Hepatocyte (in vitro differentiated cells): Measurements from ENCODE around the gene CLIC3. TPM values are rescaled to one million over a fixed set of nuclear protein-coding genes. Genes with fewer than 3 reads are reported as not detected.

Experiments
- DNase-seq: peaks from one replicate; pipeline ENCODE4 v3.0.0-alpha.2; 2016; ENCODE audit warnings: low spot score
- H2AFZ ChIP-seq: fragments of 200-600 bp; sonication (generic); 2 replicates; pipeline ENCODE4 v1.6.0; 2016; ENCODE audit warnings: antibody characterized with exemption, mild to moderate bottlenecking
- H3K27ac ChIP-seq: fragments of 200-600 bp; sonication (generic); 2 replicates; pipeline ENCODE4 v1.5.1; 2016; ENCODE audit warnings: mild to moderate bottlenecking
- H3K27me3 ChIP-seq: fragments of 200-600 bp; sonication (generic); 2 replicates; pipeline ENCODE4 v1.6.1; 2016
- H3K36me3 ChIP-seq: fragments of 200-600 bp; sonication (generic); replicated peaks from 2 replicates; pipeline ENCODE4 v1.5.1; 2016; ENCODE audit warnings: low read depth; ENCODE audit not compliant: insufficient read depth
- H3K4me1 ChIP-seq: fragments of 200-600 bp; sonication (generic); 2 replicates; pipeline ENCODE4 v1.5.1; 2016; ENCODE audit warnings: mild to moderate bottlenecking, moderate library complexity; ENCODE audit not compliant: insufficient read depth
- H3K4me2 ChIP-seq: fragments of 200-600 bp; sonication (generic); 2 replicates; pipeline ENCODE4 v1.6.0; 2016
- H3K4me3 ChIP-seq: fragments of 200-600 bp; sonication (generic); 2 replicates; pipeline ENCODE4 v1.5.1; 2016; ENCODE audit warnings: mild to moderate bottlenecking
- H3K79me2 ChIP-seq: fragments of 200-600 bp; sonication (generic); 2 replicates; pipeline ENCODE4 v1.6.0; 2017; ENCODE audit warnings: mild to moderate bottlenecking
- H3K9me2 ChIP-seq: fragments of 200-600 bp; sonication (generic); replicated peaks from 2 replicates; pipeline ENCODE4 v1.6.0; 2017; ENCODE audit warnings: mild to moderate bottlenecking; ENCODE audit not compliant: insufficient read depth
- H3K9me3 ChIP-seq: fragments of 200-600 bp; sonication (generic); 2 replicates; pipeline ENCODE4 v1.5.1; 2016; ENCODE audit warnings: low read depth, mild to moderate bottlenecking
- H4K20me1 ChIP-seq: fragments of 200-600 bp; sonication (generic); 2 replicates; pipeline ENCODE4 v1.6.0; 2016; ENCODE audit warnings: mild to moderate bottlenecking; ENCODE audit not compliant: insufficient read depth, poor library complexity, severe bottlenecking
- CTCF ChIP-seq: fragments of 200-600 bp; sonication (generic); IDR thresholded peaks from 2 replicates; pipeline ENCODE4 v1.5.1; 2016; ENCODE audit warnings: antibody characterized with exemption, mild to moderate bottlenecking; ENCODE audit not compliant: poor library complexity
- EZH2 ChIP-seq: fragments of 200-600 bp; sonication (generic); IDR thresholded peaks from 2 replicates; pipeline ENCODE4 v1.6.1; 2016; ENCODE audit warnings: antibody characterized with exemption, mild to moderate bottlenecking, borderline replicate concordance
- EZH2phosphoT487 ChIP-seq: fragments of 200-600 bp; sonication (generic); IDR thresholded peaks from one replicate; pipeline ENCODE4 v1.6.1; 2018; ENCODE audit warnings: antibody characterized with exemption, mild to moderate bottlenecking, low read depth, moderate library complexity; ENCODE audit not compliant: unreplicated experiment, severe bottlenecking
- WGBS: methylation state at CpG from one replicate; pipeline ENCODE4 v1.1.6; 2016; ENCODE audit warnings: low lambda C conversion rate; ENCODE audit errors: missing lambda C conversion rate; 5-methylcytosine and 5-hydroxymethylcytosine counted together
- polyA plus RNA-seq: library from polyadenylated mRNA; unstranded; fragments of >200 nt; fragmentation: Nextera tagmentation; extraction: Ambion mirVana; gene quantifications from 2 replicates; pipeline ENCODE4 v1.2.1, GENCODE V29; 2016
- total RNA-seq: library from RNA; depleted of rRNA; stranded (reverse); fragments of >200 nt; gene quantifications from 2 replicates; pipeline ENCODE4 v1.2.3, GENCODE V29; 2014

Gene CLIC3
- total and polyA plus RNA-seq, 2 experiments from 2014 or later = 6.6 to 45.0 TPM

- no peaks in the 10 kb centered on the region for H3K9me2 ChIP-seq
- no peaks in the 10 kb centered on the region for H3K36me3 ChIP-seq
- 50% methylated on average over 15 of the region's 15 CpGs for WGBS
- no peak overlapping the region for H2AFZ ChIP-seq
- H3K4me1 ChIP-seq = peaks cover 17% of the 10 kb centered on the region
- DNase-seq = peak; percentile 58
- peaks cover 13% of the 10 kb centered on the region for H3K79me2 ChIP-seq
- H3K4me2 ChIP-seq = no peak overlapping the region
- H3K4me3 ChIP-seq = no peak overlapping the region
- peaks cover 4% of the 10 kb centered on the region for H4K20me1 ChIP-seq
- H3K27ac ChIP-seq = peak overlapping the region; percentile 98
- H3K27me3 ChIP-seq = no peaks in the 10 kb centered on the region
- TF ChIP-seq EZH2phosphoT487 (no peak), CTCF (peak; percentile 44)
- no peaks in the 10 kb centered on the region for H3K9me3 ChIP-seq
These were observed 48.3 kb downstream of the CLIC3 start for GRCh38 chr9:136947955-136948510.

- Histone ChIP-seq H3K4me2 (no peak overlapping the region), H3K4me1 (peaks cover 20% of the 10 kb centered on the region), H3K27ac (peak overlapping the region; percentile 98), H3K36me3 (no peaks in the 10 kb centered on the region), H4K20me1 (peaks cover 4% of the 10 kb centered on the region), H3K9me2 (no peaks in the 10 kb centered on the region), H3K9me3 (no peaks in the 10 kb centered on the region), H3K79me2 (peaks cover 20% of the 10 kb centered on the region), H2AFZ (no peak overlapping the region), H3K4me3 (no peak overlapping the region), H3K27me3 (no peaks in the 10 kb centered on the region)
- no peak for DNase-seq
- 77% methylated on average over 24 of the region's 26 CpGs for WGBS
- no peak for TF ChIP-seq CTCF
- no peak for TF ChIP-seq EZH2phosphoT487
- TF ChIP-seq EZH2 = no peak
These were observed 49.1 kb downstream of the CLIC3 start for GRCh38 chr9:136947028-136947891.

GRCh38 chr9:136946228-136947027, 49.9 kb downstream of the CLIC3 start:
- no peak overlapping the region for H3K4me3 ChIP-seq
- H3K4me1 ChIP-seq = peaks cover 20% of the 10 kb centered on the region
- no peaks in the 10 kb centered on the region for H3K9me3 ChIP-seq
- H3K4me2 ChIP-seq = no peak overlapping the region
- TF ChIP-seq EZH2phosphoT487 = no peak
- TF ChIP-seq EZH2 = no peak
- no peak for TF ChIP-seq CTCF
- 88% methylated on average over 24 of the region's 27 CpGs for WGBS
- no peaks in the 10 kb centered on the region for H3K9me2 ChIP-seq
- H3K36me3 ChIP-seq = no peaks in the 10 kb centered on the region
- peaks cover 4% of the 10 kb centered on the region for H4K20me1 ChIP-seq
- H2AFZ ChIP-seq = no peak overlapping the region
- H3K79me2 ChIP-seq = peaks cover 26% of the 10 kb centered on the region
- no peaks in the 10 kb centered on the region for H3K27me3 ChIP-seq
- no peak overlapping the region for H3K27ac ChIP-seq
- DNase-seq = no peak
